ENCODE results near the gene FAM83E.

FAM83E gene

GRCh38 chr19:48644839-48645619, 30.2 kb upstream of the FAM83E start:
- in situ Hi-C loops (cut with HindIII; ENCODE audit: low pct_ligation_motif_present, low pct_unique_long_range_greater_than_20kb, low sequenced_read_pairs) = no loop called here

DNA sequence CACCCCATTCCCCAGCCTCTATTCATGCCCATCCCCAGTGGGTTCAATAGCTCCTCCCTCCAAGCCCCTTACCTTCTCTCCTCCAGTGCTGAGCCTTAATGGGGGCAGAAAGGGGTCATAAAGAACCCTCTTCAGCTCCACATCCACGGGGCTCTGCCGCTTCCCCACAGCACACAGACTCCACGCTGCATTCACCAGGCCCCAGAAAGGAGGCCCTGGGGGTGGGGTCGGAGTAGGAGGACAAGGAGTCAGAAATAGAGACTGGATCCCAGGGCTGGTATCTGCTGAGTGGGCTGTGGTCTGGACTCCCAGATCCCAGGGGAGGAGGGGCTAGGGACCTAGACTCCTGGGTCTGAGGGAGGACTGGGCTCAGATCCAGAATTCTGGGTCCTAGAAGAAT, 29.5 kb upstream of the FAM83E start:
- in situ Hi-C loops (cut with HindIII; ENCODE audit: low pct_ligation_motif_present, low pct_unique_long_range_greater_than_20kb, low sequenced_read_pairs) = no loop called here
- no peak for DNase-seq

More at GRCh38 chr19:48644839-48645619, 30.2 kb upstream of the FAM83E start:
- peak; percentile 60 for DNase-seq

- DNase-seq = no peak
- in situ Hi-C loops (cut with HindIII; ENCODE audit: low pct_ligation_motif_present, low pct_unique_long_range_greater_than_20kb, low sequenced_read_pairs) = no loop called here
These were observed 28.0 kb upstream of the FAM83E start for GRCh38 chr19:48642862-48643261.

- DNase-seq = no peak
- in situ Hi-C loops (cut with HindIII; ENCODE audit: low pct_ligation_motif_present, low pct_unique_long_range_greater_than_20kb, low sequenced_read_pairs) = no loop called here
These were observed 27.0 kb upstream of the FAM83E start for GRCh38 chr19:48641850-48642249.

DNA sequence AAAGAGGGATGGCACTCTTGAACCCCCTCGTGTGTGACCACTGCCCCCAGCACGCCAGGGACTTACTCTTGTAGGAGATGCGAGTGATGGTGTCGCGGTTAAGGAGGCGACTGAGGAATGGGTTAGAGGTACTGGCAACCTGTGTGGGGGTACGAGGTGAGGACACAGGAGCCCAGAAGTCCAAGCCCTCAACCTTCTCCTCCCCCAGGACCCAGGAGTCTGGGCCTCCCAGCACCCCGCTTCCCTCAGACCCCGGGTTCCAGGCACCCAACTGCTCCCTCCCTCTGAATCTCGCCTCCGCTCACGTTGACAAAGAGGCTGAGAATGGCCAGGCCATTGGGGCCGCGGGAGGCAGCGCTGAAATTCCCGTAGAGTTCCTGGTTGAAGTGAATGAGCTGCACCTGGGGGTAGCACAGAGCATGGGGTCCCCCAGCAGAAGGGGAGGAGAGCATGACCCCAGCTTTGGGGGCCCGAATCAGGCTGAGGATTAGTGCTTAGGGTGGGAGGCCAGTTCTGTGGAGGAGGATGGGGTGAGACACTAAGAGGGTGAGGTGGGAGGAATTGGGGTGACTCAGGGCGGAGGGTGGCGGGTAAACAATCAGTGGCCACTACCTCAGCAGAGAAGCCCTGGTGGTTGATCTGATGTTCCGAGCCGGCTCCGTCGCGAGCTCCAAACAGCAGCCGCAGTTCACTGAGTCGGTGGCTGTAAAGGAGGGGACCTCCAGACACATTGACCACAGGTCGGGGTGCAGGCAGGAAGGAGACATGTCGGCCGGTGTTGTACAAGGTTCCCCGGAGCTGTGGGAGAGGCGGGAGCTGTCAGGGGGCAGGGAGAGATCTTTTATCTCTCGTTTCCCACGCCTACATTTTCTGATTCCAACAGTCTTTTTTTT, 24.9 kb upstream of the FAM83E start:
- in situ Hi-C loops (cut with HindIII; ENCODE audit: low pct_ligation_motif_present, low pct_unique_long_range_greater_than_20kb, low sequenced_read_pairs) = no loop called here
- no peak for DNase-seq

- DNase-seq = no peak
- in situ Hi-C loops (cut with HindIII; ENCODE audit: low pct_ligation_motif_present, low pct_unique_long_range_greater_than_20kb, low sequenced_read_pairs) = no loop called here
These were observed 24.0 kb upstream of the FAM83E start for GRCh38 chr19:48638831-48639381.

DNA sequence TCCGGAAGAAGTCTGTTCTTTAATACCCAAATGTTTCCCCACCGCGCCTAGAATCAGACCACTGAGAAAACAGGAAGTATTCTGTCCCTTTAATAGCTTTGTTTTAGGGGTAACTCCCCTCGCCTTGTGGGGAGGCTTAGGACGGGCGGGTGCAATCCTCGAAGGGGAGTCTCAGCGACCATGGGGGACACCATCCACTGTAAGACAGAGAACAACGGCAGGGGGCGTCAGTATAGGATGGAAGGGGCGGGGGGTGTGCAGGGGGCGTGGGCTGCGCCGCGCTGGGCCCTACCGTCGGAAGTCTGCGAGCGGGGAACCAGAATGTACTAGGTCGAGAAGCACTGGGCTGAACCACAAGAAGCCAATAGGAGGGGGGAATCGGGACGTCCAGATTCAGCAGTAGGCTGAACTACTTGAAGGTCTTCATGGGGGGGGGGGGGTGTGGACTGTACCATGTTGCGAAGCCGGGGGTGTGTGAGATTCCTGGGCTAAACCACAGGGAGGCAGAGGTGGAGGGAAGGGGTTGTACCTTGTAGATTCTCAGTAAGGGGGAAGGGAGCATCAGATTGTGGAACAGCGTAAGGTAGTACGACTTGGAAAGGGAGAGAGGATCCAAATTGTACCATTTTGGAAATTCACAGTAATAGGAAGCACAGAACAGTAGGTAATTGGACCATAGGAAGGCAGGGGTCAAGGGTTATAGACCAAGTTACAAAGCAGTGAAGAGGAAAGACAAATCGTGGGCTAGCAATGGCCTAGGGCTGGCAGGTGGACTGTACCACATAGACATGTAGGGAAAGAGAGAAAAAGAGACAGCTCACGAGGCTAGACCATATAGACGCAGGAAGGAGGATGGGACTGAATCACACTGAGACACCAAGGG, 23.3 kb upstream of the FAM83E start:
- in situ Hi-C loops (cut with HindIII; ENCODE audit: low pct_ligation_motif_present, low pct_unique_long_range_greater_than_20kb, low sequenced_read_pairs) = no loop called here
- DNase-seq = peak; percentile 85

DNA sequence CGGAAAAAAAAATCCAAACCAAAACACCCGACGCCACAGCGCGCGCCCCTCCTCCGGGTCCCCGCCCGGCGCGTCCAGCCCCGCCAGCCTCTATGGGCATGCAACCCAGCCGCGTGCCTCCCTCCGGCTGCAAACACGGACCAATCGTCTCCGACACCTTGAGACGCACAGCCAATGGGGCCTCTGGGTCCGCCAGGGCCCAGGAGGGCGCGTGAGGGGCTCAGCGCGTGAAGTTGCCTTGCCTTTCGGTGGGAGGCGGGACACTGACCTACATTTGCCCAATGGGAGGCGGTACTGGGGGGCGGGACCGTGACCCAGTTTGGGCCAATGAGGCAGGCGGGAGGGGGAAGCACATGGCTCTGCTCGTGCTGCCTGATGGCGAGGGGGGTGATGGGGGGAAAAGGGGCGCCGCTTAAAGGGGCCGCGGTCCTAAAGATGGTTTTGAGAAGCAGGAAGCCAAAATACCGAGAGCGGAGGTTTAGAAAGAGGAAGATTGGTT, 22.6 kb upstream of the FAM83E start:
- in situ Hi-C loops (cut with HindIII; ENCODE audit: low pct_ligation_motif_present, low pct_unique_long_range_greater_than_20kb, low sequenced_read_pairs) = no loop called here
- peak; percentile 98 for DNase-seq

GRCh38 chr19:48636859-48637448, 22.1 kb upstream of the FAM83E start, which contains the start of gene DBP:
Gene DBP, minus strand, starts transcription at chr19:48637379. Its CDS starts 385 bp downstream, at chr19:48636994.
- in situ Hi-C loops (cut with HindIII; ENCODE audit: low pct_ligation_motif_present, low pct_unique_long_range_greater_than_20kb, low sequenced_read_pairs) = no loop called here
- no peak for DNase-seq

- in situ Hi-C loops (cut with HindIII; ENCODE audit: low pct_ligation_motif_present, low pct_unique_long_range_greater_than_20kb, low sequenced_read_pairs) = no loop called here
- DNase-seq = no peak
These were observed 21.3 kb upstream of the FAM83E start for GRCh38 chr19:48635966-48636858.

DNA sequence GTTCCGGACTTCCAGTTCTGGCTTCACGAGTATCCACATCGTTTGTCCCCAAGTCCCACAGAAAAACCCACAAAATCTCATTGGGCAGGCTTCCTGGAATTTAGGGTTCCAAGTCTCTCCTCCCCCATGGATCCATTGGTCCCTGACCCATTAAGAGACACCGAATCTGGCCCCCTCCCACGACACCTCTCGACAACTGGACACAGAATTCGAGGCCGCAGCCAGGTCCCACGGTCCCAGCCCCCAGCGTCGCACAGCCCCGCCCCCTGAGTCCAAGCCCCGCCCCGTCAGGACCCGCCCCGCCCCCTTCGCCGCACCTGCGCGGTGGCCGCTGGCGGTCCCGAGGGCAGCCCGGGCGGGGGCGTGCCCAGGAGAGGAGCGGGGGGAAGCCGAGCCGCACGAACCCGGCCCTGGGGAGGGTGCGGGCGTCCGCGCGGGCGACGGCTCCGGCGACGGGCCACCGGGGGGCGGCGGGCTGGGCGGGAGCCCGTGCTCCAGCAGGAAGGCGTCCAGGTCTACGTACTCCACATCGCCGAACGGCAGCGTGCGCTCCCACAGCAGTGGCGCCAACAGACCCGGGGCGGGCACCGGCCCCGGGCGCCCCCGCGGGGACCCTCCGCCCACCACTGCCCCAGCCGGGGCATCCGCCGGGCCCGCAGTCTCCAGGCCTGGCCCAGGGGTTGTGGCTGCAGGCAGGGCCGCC, 20.5 kb upstream of the FAM83E start:
- in situ Hi-C loops (cut with HindIII; ENCODE audit: low pct_ligation_motif_present, low pct_unique_long_range_greater_than_20kb, low sequenced_read_pairs) = no loop called here
- DNase-seq = peak; percentile 47

DNA sequence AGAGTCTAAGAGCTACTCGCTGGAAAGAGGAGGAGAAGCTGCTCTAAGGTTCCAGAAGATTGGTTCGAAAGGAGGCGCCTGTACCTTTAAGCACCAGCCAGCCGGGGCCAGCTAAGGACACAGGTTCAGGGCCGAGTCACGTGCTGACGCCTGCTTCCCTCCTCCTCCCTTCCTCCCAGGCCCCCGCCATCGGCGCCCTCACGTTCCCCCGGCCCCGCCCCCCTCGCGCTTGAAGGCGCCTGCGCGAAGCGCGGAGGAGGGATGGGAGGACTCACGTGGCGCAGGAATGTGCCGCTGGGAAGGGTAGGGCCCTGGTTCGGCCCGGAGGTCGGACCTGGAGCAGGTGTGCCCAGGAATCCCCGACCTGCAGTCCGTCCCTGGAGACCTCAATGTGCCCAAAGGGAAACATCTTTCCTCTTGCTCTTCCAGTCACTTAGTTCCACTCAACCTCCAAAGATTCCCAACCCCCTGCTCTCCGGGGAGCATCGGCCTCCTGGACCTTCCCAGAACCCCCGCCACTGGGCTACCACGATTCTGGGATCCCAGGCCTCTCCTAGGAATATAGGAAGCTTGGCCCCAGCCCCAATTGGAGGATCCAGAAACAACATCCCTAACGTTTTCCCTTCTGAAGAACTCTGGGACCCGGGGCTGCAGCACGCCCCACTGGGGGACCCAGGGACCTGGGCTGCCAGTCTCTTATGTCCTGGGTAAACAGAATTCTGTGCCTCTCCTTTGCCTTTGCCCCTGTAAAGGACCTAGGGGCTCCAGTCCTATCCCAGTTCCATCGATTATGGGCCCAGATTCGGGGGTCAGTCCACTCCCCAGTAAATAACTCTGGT, 19.8 kb upstream of the FAM83E start:
- in situ Hi-C loops (cut with HindIII; ENCODE audit: low pct_ligation_motif_present, low pct_unique_long_range_greater_than_20kb, low sequenced_read_pairs) = no loop called here

DNA sequence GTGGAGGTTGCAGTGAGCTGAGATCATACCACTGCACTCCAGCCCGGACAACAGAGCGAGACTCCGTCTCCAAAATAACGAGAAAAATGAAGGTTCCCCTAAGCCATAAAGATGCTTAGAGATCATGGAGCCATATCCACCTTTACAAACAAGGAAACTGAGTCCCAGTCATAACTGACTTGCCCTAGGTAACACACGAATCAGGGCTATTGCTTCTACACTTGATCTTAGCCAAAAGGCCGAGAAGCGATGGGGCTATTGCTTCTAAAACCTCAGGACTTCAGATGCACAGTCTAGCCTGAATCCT, 19.1 kb upstream of the FAM83E start:
- in situ Hi-C loops (cut with HindIII; ENCODE audit: low pct_ligation_motif_present, low pct_unique_long_range_greater_than_20kb, low sequenced_read_pairs) = no loop called here
- DNase-seq = no peak

More for the DNA sequence above, 19.8 kb upstream of the FAM83E start:
- peak; percentile 90 for DNase-seq

GRCh38 chr19:48633148-48634035, 18.5 kb upstream of the FAM83E start:
- in situ Hi-C loops (cut with HindIII; ENCODE audit: low pct_ligation_motif_present, low pct_unique_long_range_greater_than_20kb, low sequenced_read_pairs) = no loop called here
- no peak for DNase-seq

DNA sequence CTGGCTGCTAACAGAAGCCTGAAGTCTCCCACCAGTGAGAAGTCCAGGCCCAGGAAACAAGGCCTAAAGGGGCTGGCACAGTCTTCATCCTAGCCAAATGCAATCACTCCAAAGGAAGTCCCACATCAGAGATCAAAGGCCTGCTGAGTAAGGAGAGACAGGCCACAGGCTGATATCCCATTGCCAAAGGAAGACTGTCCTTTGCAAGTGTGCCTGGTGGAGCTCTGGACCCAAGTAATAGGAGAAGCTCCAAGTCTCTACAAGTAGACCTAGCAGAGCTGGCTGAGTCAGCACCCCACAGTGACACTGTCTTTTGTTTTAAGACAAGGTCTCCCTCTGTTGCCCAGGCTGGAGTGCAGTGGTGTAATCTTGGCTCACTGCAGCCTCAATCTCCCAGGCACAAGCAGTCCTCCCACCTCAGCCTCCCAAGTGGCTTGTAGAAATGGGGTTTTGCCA, 17.8 kb upstream of the FAM83E start:
- in situ Hi-C loops (cut with HindIII; ENCODE audit: low pct_ligation_motif_present, low pct_unique_long_range_greater_than_20kb, low sequenced_read_pairs) = no loop called here
- DNase-seq = no peak

Measured in ACHN (cell line).